Measurements from ENCODE around the gene PEX1.

The PEX1 gene

GRCh38 chr7:92478711-92479110, 49.6 kb downstream of the PEX1 start:
- POLR2A ChIA-PET, result interaction anchor here (0.6 kb wide), 1 partner anchor 230 kb away, joined by 5 read pairs; no protein-coding TSS in a partner anchor
- CTCF ChIA-PET, result no interaction called here

More at GRCh38 chr7:92478711-92479110, 49.6 kb downstream of the PEX1 start:
- no peak overlapping the region for H3K4me3 ChIP-seq (ENCODE audit: low read depth, low read length)
- no peaks in the 10 kb centered on the region for H3K9me3 ChIP-seq (ENCODE audit: control insufficient read depth, insufficient read depth, low read depth, low read length)
- no peak overlapping the region for H3K27ac ChIP-seq (ENCODE audit: extremely low read depth, low read depth, low read length)
- no peaks in the 10 kb centered on the region for H3K36me3 ChIP-seq (ENCODE audit: control insufficient read depth in 2 of 2, insufficient read depth in 1 of 2, low read length in 2 of 2)
- H3K4me1 ChIP-seq (ENCODE audit: control insufficient read depth, insufficient read depth, low read length), result no peaks in the 10 kb centered on the region
- TF ChIP-seq ZSCAN16 (tag by site-specific recombination; IDR thresholded peaks at IDR 0.05) (no peak), ZNF677 (tag by site-specific recombination; IDR thresholded peaks at IDR 0.05) (no peak), ZNF248 (tag by site-specific recombination; IDR thresholded peaks at IDR 0.05) (no peak), ZNF561 (tag by site-specific recombination; IDR thresholded peaks at IDR 0.05; ENCODE audit: borderline replicate concordance) (no peak), ZNF302 (tag by site-specific recombination; IDR thresholded peaks at IDR 0.05; ENCODE audit: low read depth) (no peak), GLI2 (tag by site-specific recombination; IDR thresholded peaks at IDR 0.05; ENCODE audit: borderline replicate concordance, low read depth) (no peak), ZNF138 (tag by site-specific recombination; IDR thresholded peaks at IDR 0.05; ENCODE audit: borderline replicate concordance) (no peak), ZNF37A (tag by site-specific recombination; IDR thresholded peaks at IDR 0.05) (no peak), ZNF133 (tag by site-specific recombination; IDR thresholded peaks at IDR 0.05) (no peak), KLF7 (tag by site-specific recombination; IDR thresholded peaks at IDR 0.05; ENCODE audit: borderline replicate concordance) (no peak), ZNF510 (tag by site-specific recombination; IDR thresholded peaks at IDR 0.05; ENCODE audit: insufficient replicate concordance) (no peak), AEBP2 (tag by site-specific recombination; IDR thresholded peaks at IDR 0.05; ENCODE audit: borderline replicate concordance) (no peak), TRIM28 (IDR thresholded peaks at IDR 0.05; ENCODE audit: borderline replicate concordance, low read length) (no peak), REST (tag by site-specific recombination; IDR thresholded peaks at IDR 0.05) (no peak)
- TF ChIP-seq, protein P1, sequence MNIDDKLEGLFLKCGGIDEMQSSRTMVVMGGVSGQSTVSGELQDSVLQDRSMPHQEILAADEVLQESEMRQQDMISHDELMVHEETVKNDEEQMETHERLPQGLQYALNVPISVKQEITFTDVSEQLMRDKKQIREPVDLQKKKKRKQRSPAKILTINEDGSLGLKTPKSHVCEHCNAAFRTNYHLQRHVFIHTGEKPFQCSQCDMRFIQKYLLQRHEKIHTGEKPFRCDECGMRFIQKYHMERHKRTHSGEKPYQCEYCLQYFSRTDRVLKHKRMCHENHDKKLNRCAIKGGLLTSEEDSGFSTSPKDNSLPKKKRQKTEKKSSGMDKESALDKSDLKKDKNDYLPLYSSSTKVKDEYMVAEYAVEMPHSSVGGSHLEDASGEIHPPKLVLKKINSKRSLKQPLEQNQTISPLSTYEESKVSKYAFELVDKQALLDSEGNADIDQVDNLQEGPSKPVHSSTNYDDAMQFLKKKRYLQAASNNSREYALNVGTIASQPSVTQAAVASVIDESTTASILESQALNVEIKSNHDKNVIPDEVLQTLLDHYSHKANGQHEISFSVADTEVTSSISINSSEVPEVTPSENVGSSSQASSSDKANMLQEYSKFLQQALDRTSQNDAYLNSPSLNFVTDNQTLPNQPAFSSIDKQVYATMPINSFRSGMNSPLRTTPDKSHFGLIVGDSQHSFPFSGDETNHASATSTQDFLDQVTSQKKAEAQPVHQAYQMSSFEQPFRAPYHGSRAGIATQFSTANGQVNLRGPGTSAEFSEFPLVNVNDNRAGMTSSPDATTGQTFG (tag by site-specific recombination; IDR thresholded peaks at IDR 0.05; ENCODE audit: borderline replicate concordance), result no peak
- TF ChIP-seq, protein P2, sequence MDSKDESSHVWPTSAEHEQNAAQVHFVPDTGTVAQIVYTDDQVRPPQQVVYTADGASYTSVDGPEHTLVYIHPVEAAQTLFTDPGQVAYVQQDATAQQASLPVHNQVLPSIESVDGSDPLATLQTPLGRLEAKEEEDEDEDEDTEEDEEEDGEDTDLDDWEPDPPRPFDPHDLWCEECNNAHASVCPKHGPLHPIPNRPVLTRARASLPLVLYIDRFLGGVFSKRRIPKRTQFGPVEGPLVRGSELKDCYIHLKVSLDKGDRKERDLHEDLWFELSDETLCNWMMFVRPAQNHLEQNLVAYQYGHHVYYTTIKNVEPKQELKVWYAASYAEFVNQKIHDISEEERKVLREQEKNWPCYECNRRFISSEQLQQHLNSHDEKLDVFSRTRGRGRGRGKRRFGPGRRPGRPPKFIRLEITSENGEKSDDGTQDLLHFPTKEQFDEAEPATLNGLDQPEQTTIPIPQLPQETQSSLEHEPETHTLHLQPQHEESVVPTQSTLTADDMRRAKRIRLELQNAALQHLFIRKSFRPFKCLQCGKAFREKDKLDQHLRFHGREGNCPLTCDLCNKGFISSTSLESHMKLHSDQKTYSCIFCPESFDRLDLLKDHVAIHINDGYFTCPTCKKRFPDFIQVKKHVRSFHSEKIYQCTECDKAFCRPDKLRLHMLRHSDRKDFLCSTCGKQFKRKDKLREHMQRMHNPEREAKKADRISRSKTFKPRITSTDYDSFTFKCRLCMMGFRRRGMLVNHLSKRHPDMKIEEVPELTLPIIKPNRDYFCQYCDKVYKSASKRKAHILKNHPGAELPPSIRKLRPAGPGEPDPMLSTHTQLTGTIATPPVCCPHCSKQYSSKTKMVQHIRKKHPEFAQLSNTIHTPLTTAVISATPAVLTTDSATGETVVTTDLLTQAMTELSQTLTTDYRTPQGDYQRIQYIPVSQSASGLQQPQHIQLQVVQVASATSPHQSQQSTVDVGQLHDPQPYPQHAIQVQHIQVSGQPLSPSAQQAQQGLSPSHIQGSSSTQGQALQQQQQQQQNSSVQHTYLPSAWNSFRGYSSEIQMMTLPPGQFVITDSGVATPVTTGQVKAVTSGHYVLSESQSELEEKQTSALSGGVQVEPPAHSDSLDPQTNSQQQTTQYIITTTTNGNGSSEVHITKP (tag by site-specific recombination; IDR thresholded peaks at IDR 0.05), result no peak
